CD4-positive, alpha-beta T cell treated with Interleukin-21 for 1 hour (primary cell): Measurements from ENCODE around the gene PLCB1.
"Not testable (repeated sequence)": the region's sequence is repeated elsewhere in the genome, so short reads cannot be mapped to it uniquely, and the experiment has no call there.

Experiments
- DNase-seq: peaks from one replicate; pipeline ENCODE4 v3.0.0-alpha.2; 2020

The PLCB1 gene

DNA sequence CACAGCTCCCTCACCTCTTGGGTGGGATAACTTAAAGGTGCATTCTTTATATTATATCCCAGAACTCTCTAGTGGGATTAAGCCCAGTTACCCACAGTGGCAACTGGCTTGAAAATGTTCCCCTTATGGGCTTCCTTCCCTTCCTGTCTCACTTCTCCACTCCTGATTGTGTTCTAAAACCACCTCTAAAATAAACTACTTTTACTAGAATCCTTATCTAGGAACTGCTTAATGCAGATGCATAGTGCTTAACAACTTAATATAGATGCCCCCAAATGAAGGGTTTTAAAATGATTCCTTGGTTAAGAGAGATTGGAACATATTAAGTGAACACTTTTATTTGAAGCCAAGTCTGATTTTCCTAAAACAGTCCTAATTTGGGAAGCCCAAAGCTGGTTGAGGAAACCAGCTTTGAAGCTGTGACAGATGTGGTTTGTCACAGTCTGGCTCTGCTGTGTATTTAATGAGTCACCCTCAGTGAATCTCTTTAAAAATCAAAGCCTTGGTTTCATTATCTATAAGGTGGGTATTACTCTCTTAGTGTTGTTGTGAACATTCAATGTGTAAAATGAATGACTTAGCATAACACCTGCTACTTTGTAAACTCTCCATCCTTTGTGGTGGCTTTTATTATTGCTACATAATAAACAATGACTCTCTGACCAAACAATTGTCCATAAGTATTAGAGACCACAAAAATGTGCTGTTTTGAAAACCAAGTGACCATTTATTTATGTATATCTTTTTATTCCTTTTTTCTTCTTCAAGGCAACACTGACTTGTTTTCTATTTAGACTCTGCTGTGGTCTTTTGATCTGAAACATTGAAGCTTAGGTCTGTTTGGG, 24.4 kb downstream of the PLCB1 start:
- peak; percentile 35 for DNase-seq

GRCh38 chr20:8159217-8159616, 27.2 kb downstream of the PLCB1 start:
- DNase-seq = not testable (repeated sequence)

- DNase-seq = peak; percentile 10
Observed at GRCh38 chr20:8161264-8162071, 29.4 kb downstream of the PLCB1 start.

DNA sequence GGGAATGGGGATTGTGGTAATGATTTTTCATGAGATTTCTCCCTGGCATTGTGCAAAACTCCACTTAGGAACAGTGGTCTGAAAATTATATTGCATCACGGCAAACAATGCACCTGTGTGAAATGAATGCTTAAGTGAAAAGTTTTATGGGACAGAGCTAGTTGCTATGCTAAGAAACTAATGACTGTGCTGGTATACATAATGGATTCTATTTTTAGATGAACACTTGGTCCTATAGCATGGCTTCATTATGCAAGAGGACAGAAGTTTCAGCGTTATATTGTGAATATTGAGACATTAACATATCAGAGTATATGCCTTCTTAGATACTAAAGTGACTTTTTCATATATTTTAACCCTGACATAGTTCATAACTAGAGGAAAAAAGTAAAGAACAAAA, 30.5 kb downstream of the PLCB1 start:
- DNase-seq = no peak

DNA sequence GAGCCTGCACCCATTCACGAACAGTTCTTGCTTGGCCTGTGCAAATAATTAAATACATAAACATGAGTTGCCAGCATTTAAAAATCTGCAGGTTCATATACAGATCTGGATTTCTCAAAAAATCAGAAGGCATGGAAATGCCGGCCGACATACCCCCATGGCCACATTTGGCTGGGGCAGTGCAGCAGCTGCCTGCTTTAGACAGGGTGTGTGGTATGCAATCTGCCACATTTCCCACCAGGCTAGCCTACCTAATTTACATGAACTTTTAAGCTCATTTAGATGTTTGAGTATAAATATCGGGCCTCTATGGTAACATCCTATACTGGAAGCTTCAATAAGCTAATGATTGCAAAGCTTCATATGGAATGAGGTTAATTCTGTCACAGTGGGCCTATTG, 31.5 kb downstream of the PLCB1 start:
- DNase-seq = no peak

GRCh38 chr20:8166730-8167129, 34.7 kb downstream of the PLCB1 start:
- DNase-seq = no peak

DNA sequence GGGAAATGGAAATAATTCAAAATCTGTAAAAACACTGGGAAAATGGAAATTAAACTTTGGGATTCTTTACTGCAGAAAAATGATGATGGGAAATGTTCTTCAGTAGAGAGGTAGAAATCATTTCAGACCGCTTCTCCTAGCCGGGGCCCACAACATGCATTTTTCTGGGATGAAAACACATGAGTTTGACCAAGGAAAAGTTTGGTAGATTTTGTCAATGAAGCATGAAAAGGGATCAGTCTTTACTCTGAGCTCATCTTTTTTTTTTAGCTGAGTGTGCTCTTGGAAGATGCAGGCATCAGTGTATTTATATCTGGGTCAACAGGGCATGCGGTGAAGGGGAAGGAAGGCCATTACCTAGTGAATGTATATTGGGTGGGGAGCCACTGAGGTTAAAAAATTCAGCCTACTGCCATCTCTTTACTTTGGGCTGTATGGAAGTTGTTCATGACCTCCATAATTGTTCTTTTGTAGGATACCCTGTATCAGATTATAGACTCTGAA, 36.8 kb downstream of the PLCB1 start:
- DNase-seq = no peak

GRCh38 chr20:8170921-8171320, 38.9 kb downstream of the PLCB1 start:
- DNase-seq = no peak

- no peak for DNase-seq
Observed at GRCh38 chr20:8172191-8172590, 40.1 kb downstream of the PLCB1 start.

DNA sequence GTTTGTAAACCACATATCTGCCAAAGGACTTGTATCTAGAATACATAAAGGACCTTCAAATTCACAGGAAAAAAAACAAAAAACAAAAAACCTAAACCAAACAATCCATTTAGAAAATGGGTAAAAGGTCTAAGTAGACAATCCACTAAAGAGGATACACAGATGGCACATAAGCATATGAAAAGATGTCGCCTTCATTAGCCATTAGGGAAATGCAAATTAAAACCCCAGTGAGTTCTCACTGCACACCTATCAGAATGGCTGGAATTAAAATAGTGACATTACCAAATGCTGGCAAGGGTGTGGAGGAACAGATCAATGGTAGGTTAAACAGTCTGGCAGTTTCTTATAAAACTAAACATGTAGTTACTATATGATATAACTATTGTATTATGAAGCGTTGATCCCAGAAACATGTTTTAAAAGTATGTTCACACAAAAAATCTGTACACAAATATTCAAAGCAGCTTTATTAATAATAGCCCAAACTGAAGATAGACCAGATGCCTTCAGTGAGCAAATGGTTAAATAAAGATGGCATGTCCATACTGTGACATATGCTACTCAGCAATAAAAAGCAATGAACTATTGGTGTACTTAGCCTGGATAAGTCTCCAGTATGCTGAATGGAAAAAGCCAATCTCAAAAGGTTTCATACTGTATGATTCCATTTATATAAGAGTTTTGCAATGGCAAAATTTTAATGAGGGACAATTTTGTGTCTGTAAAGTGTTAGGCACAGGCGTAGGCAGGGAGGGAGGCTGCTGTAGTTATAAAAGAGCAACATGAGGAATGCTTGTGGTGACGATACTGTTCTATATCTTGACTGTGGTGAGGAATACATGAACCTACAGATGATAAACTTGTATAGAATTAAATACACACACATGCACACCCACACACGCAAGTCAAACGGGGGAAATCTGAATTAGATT, 43.9 kb downstream of the PLCB1 start:
- DNase-seq = no peak

GRCh38 chr20:8183526-8183925, 51.5 kb downstream of the PLCB1 start:
- DNase-seq = no peak

DNA sequence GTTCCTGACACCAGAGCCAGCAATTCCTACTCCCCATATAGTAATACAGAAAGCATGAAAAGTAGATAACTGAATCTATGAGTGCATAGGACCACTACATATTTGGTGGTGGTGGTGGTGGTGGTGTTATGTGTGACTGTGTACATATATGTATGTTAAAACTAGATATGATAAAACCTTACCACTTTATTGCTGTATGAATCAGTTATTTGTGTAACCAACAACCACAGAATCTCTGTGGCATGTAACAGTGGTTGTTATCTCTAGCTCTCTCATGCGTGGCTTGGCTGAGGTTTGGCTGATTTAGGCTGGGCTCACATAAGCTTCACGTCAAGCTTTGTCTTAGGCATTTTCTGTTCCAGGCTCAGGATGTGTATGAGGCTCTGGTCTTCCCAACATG, 55.7 kb downstream of the PLCB1 start:
- no peak for DNase-seq

GRCh38 chr20:8190043-8190880, 58.2 kb downstream of the PLCB1 start:
- DNase-seq = no peak

DNA sequence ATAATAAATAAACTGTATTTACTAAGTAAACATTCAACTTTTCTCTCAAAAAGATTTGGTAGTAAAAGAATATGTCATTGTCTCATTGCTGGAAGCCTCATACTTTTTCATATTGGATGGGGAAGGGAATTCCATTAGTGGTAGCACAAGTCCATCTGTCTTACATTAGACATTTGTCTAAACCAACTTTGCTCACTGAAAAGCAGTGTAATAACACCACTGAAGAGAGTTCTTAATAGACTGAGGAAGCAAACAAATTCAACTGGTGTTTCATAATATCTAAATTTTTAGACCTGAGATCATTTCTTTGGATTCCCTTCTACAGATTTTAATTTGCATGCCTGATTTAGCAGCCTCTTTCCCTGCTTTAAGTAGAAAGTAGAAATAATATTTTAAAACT, 62.7 kb downstream of the PLCB1 start:
- no peak for DNase-seq

DNA sequence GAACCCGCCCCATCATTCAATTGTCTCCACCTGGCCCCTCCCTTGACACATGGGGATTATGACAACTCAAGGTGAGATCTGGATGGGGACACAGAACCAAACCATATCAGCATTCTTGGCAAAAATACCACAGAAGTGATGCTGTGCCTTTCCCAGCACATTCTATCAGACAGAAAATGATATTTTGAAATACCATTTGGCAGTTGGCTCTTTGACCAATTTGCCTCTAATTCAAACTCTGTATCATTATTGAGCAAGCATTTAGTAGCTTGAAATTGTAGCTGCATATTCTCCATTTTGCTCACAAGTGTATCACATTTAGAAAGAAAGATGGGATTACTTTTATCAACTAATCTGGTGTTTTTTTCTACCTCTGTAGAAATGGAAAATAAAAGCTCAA, 64.0 kb downstream of the PLCB1 start:
- no peak for DNase-seq

DNA sequence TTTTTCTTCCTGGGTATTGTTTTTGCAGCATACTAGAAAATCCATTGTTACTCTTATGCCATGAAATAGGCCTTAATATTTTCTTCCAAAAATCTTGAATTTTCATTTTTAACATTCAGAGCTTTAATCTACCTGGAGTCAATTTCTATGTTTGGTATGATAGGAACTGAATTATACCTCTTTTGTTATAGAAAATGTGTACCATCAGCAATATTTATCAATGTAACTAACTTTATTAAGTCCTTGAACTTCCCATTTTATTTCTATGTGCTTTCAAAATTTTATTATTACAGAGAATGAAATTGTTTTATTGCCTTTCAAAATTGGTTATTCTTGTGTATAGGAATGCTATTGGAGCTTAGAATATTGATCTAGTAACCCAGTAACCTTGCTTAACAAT, 68.2 kb downstream of the PLCB1 start:
- DNase-seq = no peak

GRCh38 chr20:8203366-8203765, 71.3 kb downstream of the PLCB1 start:
- no peak for DNase-seq

- DNase-seq = no peak
Observed at GRCh38 chr20:8205996-8206395, 73.9 kb downstream of the PLCB1 start.

- no peak for DNase-seq
Observed at GRCh38 chr20:8208226-8208625, 76.2 kb downstream of the PLCB1 start.

- DNase-seq = no peak
Observed at GRCh38 chr20:8209061-8209460, 77.0 kb downstream of the PLCB1 start.

DNA sequence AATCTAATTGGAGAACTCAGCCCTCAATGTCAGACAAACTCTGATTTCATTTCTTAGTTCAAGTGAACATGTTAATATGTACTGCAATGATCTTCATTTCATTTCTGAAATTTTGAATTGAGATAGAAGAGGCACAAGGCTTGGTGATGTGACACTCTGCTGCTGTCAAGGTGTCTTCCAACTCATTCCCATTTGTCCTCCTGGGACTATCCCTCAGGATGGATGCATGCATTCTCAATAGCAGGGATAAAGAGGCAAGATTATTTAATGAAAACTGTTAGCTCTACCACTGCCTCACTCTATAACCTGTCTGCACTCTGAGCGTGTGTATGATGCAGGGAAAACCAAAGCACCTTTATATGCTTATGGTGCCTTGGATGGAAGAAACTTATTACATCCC, 78.7 kb downstream of the PLCB1 start:
- DNase-seq = no peak

DNA sequence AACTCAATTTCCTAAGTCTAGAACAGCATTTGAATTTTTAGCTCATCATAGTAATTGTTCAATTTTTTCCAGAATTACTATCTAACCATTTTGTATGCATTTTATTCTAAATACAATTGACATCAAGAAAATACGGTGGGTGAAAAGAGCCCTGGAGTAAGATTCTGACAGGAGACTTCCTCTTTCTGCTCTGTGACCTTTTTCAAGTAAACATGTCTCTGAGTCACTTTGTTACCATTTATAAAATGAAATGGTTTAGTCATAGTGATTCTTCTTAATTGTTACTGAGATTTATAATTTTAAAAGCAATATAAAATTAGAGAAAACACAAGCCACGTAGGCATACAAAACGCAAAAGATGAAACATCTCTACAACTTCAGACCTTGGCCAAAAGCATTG, 80.2 kb downstream of the PLCB1 start:
- DNase-seq = no peak
